GM23338 (cell line): Measurements from ENCODE around the gene ANKH. TPM values are rescaled to one million over a fixed set of nuclear protein-coding genes. Genes with fewer than 3 reads are reported as not detected.

Experiments
- ATAC-seq: fragments of 200-7000 bp; cut with Tn5 transposase; 3 replicates; pipeline ENCODE4 v1.9.1; 2020
- DNase-seq: peaks from one replicate; pipeline ENCODE4 v3.0.0-alpha.2; 2015; ENCODE audit warnings: low spot score
- H2AFZ ChIP-seq: fragments of 200-600 bp; sonication (generic); 2 replicates; pipeline ENCODE4 v1.8.0; 2016; ENCODE audit warnings: antibody characterized with exemption, mild to moderate bottlenecking, moderate library complexity
- H3F3A ChIP-seq: fragments of 200-600 bp; sonication (generic); replicated peaks from 2 replicates; pipeline ENCODE4 v1.8.0; 2017; ENCODE audit warnings: antibody characterized with exemption, mixed run types, low read depth
- H3K27ac ChIP-seq: fragments of 200-600 bp; sonication (generic); 2 replicates; pipeline ENCODE4 v1.6.1; 2016; ENCODE audit warnings: low read depth
- H3K27me3 ChIP-seq: fragments of 200-600 bp; sonication (generic); 2 replicates; pipeline ENCODE4 v1.8.0; 2016; ENCODE audit warnings: mild to moderate bottlenecking, mixed run types, moderate library complexity; ENCODE audit not compliant: insufficient read depth
- H3K36me3 ChIP-seq: fragments of 200-600 bp; sonication (generic); 2 replicates; pipeline ENCODE4 v1.8.0; 2016; ENCODE audit warnings: mild to moderate bottlenecking; ENCODE audit not compliant: insufficient read depth
- H3K4me1 ChIP-seq: fragments of 200-600 bp; sonication (generic); 2 replicates; pipeline ENCODE4 v1.8.0; 2016; ENCODE audit warnings: mild to moderate bottlenecking, moderate library complexity; ENCODE audit not compliant: insufficient read depth
- H3K4me2 ChIP-seq: fragments of 200-600 bp; sonication (generic); 2 replicates; pipeline ENCODE4 v1.7.1; 2017; ENCODE audit warnings: mixed run types
- H3K4me3 ChIP-seq: fragments of 200-600 bp; sonication (generic); 2 replicates; pipeline ENCODE4 v1.6.1; 2016; ENCODE audit warnings: mixed run types
- H3K79me2 ChIP-seq: fragments of 200-600 bp; sonication (generic); replicated peaks from 2 replicates; pipeline ENCODE4 v1.8.0; 2017; ENCODE audit warnings: mild to moderate bottlenecking; ENCODE audit not compliant: insufficient read depth
- H3K9me2 ChIP-seq: fragments of 200-600 bp; sonication (generic); 2 replicates; pipeline ENCODE4 v1.8.0; 2017; ENCODE audit not compliant: insufficient read depth
- H4K20me1 ChIP-seq: fragments of 200-600 bp; sonication (generic); replicated peaks from 2 replicates; pipeline ENCODE4 v1.8.0; 2017; ENCODE audit warnings: mild to moderate bottlenecking; ENCODE audit not compliant: insufficient read depth
- H3K27ac Mint-ChIP-seq: 2 replicates; pipeline ENCODE4 v1.8.0; 2020; ENCODE audit warnings: inconsistent platforms, mild to moderate bottlenecking, moderate library complexity, mixed read lengths
- H3K27me3 Mint-ChIP-seq: 3 replicates; pipeline ENCODE4 v1.8.0; 2022; ENCODE audit warnings: low read depth, mild to moderate bottlenecking, moderate library complexity, mixed read lengths, inconsistent platforms; ENCODE audit not compliant: insufficient read depth, poor library complexity
- H3K36me3 Mint-ChIP-seq: 3 replicates; pipeline ENCODE4 v1.8.0; 2021; ENCODE audit warnings: low read depth, mild to moderate bottlenecking, inconsistent platforms, moderate library complexity, mixed read lengths
- H3K4me1 Mint-ChIP-seq: 3 replicates; pipeline ENCODE4 v1.8.0; 2020; ENCODE audit warnings: mild to moderate bottlenecking, inconsistent platforms, mixed read lengths
- H3K4me3 Mint-ChIP-seq: 3 replicates; pipeline ENCODE4 v1.8.0; 2021; ENCODE audit warnings: moderate library complexity, mild to moderate bottlenecking, inconsistent platforms, mixed read lengths
- H3K9me3 Mint-ChIP-seq: 3 replicates; pipeline ENCODE4 v1.8.0; 2020; ENCODE audit warnings: moderate library complexity, mild to moderate bottlenecking, inconsistent platforms, mixed read lengths
- CREB1 ChIP-seq: fragments of 250-450 bp; sonication (Bioruptor Pico); IDR thresholded peaks from 2 replicates; pipeline ENCODE4 v1.5.0; 2020; ENCODE audit warnings: low read depth, mild to moderate bottlenecking, moderate library complexity
- EZH2 ChIP-seq: fragments of 200-600 bp; sonication (generic); IDR thresholded peaks from one replicate; pipeline ENCODE4 v1.8.0; 2017; ENCODE audit warnings: antibody characterized with exemption, mild to moderate bottlenecking, low read depth; ENCODE audit not compliant: unreplicated experiment
- EZH2phosphoT487 ChIP-seq: fragments of 200-600 bp; sonication (generic); IDR thresholded peaks from one replicate; pipeline ENCODE4 v1.8.1; 2018; ENCODE audit warnings: antibody characterized with exemption; ENCODE audit not compliant: unreplicated experiment
- JUNB ChIP-seq: IDR thresholded peaks from one replicate; pipeline ENCODE4 v1.6.1; 2016; ENCODE audit warnings: antibody characterized with exemption; ENCODE audit not compliant: unreplicated experiment
- NANOG ChIP-seq: IDR thresholded peaks from 2 replicates; pipeline ENCODE4 v1.6.1; 2016; ENCODE audit warnings: antibody characterized with exemption, borderline replicate concordance
- POLR2AphosphoS5 ChIP-seq: IDR thresholded peaks from 2 replicates; pipeline ENCODE4 v1.6.1; 2016; ENCODE audit warnings: antibody characterized with exemption, low read depth
- STAT1 ChIP-seq: IDR thresholded peaks from one replicate; pipeline ENCODE4 v1.6.1; 2016; ENCODE audit warnings: antibody characterized with exemption; ENCODE audit not compliant: unreplicated experiment
- ZNF114 ChIP-seq: fragments of 250-450 bp; sonication (Bioruptor Pico); IDR thresholded peaks from 2 replicates; pipeline ENCODE4 v1.5.0; 2020; ENCODE audit warnings: mild to moderate bottlenecking, moderate library complexity
- ZNF331 ChIP-seq: fragments of 250-450 bp; sonication (Bioruptor Pico); IDR thresholded peaks from 2 replicates; pipeline ENCODE4 v1.5.0; 2020; ENCODE audit warnings: low read depth, mild to moderate bottlenecking, moderate library complexity
- polyA plus RNA-seq: library from polyadenylated mRNA; unstranded; fragments of >200 nt; fragmentation: Nextera tagmentation; extraction: Ambion mirVana; gene quantifications from 2 replicates; pipeline ENCODE4 v1.2.1, GENCODE V29; 2016
- total RNA-seq: library from RNA; depleted of rRNA; stranded (reverse); fragments of >200 nt; shearing (Covaris generic); gene quantifications from 2 replicates; pipeline ENCODE4 v1.2.3, GENCODE V29; 2014
- TF ChIP-seq, protein P1 (sequence below), 2 experiments: fragments of 200-600 bp in 1 of 2; sonication (generic) in 1 of 2; conservative IDR thresholded peaks; 2 replicates each; pipeline versions ENCODE4 v1.5.1 to v1.6.1; 2016 to 2017; ENCODE audit warnings: antibody characterized with exemption in 2 of 2, low read depth in 2 of 2, mild to moderate bottlenecking in 2 of 2, moderate library complexity in 1 of 2
- TF ChIP-seq, protein P2 (sequence below): IDR thresholded peaks from one replicate; pipeline ENCODE4 v1.6.1; 2018; ENCODE audit warnings: antibody characterized with exemption; ENCODE audit not compliant: unreplicated experiment
- TF ChIP-seq, protein P3 (sequence below): fragments of 250-450 bp; sonication (Bioruptor Pico); IDR thresholded peaks from 2 replicates; pipeline ENCODE4 v1.5.0; 2020; ENCODE audit warnings: mild to moderate bottlenecking, moderate library complexity
- TF ChIP-seq, protein P4 (sequence below): IDR thresholded peaks from 2 replicates; pipeline ENCODE4 v1.6.1; 2016; ENCODE audit warnings: antibody characterized with exemption

ANKH gene
- total and polyA plus RNA-seq, 2 experiments from 2014 or later: 5.0 to 6.1 TPM

DNA sequence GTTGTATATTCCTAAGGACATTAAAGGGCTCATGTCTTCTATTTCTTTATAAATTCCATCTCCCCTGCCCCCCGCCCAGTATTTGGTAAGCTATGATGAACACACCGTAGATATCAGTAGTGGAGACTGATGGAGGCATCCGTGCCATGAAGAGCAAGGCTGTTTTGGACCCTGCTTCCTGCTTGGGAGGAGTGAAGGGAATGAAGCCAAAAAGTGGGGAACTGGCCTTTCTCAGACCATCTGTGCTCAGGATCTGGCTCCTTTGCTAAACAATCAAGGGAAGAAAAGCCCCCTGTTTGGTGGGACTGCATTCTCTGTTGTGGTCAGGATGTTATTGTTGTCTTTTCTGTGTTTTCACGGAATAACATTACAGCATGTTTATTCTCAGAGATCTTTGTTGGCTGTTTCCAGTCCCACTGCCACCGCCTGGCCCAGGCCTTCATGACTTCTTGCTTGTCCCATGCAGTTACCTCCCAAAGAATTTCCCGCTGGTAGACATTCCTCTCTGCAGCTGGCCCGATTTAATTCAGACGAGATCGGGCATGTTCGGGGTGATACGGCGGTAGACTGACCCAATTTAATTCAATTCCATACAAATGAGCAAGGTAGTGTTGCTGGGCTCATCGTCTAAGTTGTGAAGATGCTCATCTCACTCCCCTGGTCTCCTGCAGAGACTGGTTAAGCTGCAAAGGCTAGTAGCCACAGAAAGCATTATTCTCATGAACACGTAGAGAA lies 31.4 kb upstream of the ANKH start:
- no peak for DNase-seq
- Mint-ChIP-seq H3K27ac (no peak overlapping the region), H3K9me3 (no peaks in the 10 kb centered on the region), H3K27me3 (peaks cover 1% of the 10 kb centered on the region), H3K36me3 (no peaks in the 10 kb centered on the region), H3K4me1 (no peaks in the 10 kb centered on the region), H3K4me3 (no peak overlapping the region)
- Histone ChIP-seq H3K4me2 (no peak overlapping the region), H3K27me3 (no peaks in the 10 kb centered on the region), H2AFZ (peak overlapping the region; percentile 79), H3K36me3 (no peaks in the 10 kb centered on the region), H3K79me2 (no peaks in the 10 kb centered on the region), H3K27ac (no peak overlapping the region), H3K9me2 (no peaks in the 10 kb centered on the region), H3K4me1 (no peaks in the 10 kb centered on the region), H4K20me1 (no peaks in the 10 kb centered on the region), H3K4me3 (no peak overlapping the region), H3F3A (no peaks in the 10 kb centered on the region)
- no peak for ATAC-seq
- TF ChIP-seq EZH2 (no peak), EZH2phosphoT487 (no peak), CREB1 (CRISPR knock-in tag) (no peak), STAT1 (no peak), NANOG (no peak), ZNF331 (CRISPR knock-in tag) (no peak), ZNF114 (CRISPR knock-in tag) (no peak), POLR2AphosphoS5 (no peak), JUNB (no peak)
- TF ChIP-seq, protein P1, sequence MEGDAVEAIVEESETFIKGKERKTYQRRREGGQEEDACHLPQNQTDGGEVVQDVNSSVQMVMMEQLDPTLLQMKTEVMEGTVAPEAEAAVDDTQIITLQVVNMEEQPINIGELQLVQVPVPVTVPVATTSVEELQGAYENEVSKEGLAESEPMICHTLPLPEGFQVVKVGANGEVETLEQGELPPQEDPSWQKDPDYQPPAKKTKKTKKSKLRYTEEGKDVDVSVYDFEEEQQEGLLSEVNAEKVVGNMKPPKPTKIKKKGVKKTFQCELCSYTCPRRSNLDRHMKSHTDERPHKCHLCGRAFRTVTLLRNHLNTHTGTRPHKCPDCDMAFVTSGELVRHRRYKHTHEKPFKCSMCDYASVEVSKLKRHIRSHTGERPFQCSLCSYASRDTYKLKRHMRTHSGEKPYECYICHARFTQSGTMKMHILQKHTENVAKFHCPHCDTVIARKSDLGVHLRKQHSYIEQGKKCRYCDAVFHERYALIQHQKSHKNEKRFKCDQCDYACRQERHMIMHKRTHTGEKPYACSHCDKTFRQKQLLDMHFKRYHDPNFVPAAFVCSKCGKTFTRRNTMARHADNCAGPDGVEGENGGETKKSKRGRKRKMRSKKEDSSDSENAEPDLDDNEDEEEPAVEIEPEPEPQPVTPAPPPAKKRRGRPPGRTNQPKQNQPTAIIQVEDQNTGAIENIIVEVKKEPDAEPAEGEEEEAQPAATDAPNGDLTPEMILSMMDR (conservative IDR thresholded peaks at IDR 0.05; ENCODE audit: low read depth in 2 of 2): no peak
- TF ChIP-seq, protein P2, sequence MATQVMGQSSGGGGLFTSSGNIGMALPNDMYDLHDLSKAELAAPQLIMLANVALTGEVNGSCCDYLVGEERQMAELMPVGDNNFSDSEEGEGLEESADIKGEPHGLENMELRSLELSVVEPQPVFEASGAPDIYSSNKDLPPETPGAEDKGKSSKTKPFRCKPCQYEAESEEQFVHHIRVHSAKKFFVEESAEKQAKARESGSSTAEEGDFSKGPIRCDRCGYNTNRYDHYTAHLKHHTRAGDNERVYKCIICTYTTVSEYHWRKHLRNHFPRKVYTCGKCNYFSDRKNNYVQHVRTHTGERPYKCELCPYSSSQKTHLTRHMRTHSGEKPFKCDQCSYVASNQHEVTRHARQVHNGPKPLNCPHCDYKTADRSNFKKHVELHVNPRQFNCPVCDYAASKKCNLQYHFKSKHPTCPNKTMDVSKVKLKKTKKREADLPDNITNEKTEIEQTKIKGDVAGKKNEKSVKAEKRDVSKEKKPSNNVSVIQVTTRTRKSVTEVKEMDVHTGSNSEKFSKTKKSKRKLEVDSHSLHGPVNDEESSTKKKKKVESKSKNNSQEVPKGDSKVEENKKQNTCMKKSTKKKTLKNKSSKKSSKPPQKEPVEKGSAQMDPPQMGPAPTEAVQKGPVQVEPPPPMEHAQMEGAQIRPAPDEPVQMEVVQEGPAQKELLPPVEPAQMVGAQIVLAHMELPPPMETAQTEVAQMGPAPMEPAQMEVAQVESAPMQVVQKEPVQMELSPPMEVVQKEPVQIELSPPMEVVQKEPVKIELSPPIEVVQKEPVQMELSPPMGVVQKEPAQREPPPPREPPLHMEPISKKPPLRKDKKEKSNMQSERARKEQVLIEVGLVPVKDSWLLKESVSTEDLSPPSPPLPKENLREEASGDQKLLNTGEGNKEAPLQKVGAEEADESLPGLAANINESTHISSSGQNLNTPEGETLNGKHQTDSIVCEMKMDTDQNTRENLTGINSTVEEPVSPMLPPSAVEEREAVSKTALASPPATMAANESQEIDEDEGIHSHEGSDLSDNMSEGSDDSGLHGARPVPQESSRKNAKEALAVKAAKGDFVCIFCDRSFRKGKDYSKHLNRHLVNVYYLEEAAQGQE: no peak
- TF ChIP-seq, protein P3, sequence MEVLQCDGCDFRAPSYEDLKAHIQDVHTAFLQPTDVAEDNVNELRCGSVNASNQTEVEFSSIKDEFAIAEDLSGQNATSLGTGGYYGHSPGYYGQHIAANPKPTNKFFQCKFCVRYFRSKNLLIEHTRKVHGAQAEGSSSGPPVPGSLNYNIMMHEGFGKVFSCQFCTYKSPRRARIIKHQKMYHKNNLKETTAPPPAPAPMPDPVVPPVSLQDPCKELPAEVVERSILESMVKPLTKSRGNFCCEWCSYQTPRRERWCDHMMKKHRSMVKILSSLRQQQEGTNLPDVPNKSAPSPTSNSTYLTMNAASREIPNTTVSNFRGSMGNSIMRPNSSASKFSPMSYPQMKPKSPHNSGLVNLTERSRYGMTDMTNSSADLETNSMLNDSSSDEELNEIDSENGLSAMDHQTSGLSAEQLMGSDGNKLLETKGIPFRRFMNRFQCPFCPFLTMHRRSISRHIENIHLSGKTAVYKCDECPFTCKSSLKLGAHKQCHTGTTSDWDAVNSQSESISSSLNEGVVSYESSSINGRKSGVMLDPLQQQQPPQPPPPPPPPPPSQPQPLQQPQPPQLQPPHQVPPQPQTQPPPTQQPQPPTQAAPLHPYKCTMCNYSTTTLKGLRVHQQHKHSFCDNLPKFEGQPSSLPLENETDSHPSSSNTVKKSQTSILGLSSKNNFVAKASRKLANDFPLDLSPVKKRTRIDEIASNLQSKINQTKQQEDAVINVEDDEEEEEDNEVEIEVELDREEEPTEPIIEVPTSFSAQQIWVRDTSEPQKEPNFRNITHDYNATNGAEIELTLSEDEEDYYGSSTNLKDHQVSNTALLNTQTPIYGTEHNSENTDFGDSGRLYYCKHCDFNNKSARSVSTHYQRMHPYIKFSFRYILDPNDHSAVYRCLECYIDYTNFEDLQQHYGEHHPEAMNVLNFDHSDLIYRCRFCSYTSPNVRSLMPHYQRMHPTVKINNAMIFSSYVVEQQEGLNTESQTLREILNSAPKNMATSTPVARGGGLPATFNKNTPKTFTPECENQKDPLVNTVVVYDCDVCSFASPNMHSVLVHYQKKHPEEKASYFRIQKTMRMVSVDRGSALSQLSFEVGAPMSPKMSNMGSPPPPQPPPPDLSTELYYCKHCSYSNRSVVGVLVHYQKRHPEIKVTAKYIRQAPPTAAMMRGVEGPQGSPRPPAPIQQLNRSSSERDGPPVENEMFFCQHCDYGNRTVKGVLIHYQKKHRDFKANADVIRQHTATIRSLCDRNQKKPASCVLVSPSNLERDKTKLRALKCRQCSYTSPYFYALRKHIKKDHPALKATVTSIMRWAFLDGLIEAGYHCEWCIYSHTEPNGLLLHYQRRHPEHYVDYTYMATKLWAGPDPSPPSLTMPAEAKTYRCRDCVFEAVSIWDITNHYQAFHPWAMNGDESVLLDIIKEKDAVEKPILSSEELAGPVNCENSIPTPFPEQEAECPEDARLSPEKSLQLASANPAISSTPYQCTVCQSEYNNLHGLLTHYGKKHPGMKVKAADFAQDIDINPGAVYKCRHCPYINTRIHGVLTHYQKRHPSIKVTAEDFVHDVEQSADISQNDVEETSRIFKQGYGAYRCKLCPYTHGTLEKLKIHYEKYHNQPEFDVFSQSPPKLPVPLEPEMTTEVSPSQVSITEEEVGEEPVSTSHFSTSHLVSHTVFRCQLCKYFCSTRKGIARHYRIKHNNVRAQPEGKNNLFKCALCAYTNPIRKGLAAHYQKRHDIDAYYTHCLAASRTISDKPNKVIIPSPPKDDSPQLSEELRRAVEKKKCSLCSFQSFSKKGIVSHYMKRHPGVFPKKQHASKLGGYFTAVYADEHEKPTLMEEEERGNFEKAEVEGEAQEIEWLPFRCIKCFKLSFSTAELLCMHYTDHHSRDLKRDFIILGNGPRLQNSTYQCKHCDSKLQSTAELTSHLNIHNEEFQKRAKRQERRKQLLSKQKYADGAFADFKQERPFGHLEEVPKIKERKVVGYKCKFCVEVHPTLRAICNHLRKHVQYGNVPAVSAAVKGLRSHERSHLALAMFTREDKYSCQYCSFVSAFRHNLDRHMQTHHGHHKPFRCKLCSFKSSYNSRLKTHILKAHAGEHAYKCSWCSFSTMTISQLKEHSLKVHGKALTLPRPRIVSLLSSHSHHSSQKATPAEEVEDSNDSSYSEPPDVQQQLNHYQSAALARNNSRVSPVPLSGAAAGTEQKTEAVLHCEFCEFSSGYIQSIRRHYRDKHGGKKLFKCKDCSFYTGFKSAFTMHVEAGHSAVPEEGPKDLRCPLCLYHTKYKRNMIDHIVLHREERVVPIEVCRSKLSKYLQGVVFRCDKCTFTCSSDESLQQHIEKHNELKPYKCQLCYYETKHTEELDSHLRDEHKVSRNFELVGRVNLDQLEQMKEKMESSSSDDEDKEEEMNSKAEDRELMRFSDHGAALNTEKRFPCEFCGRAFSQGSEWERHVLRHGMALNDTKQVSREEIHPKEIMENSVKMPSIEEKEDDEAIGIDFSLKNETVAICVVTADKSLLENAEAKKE (CRISPR knock-in tag): no peak
- TF ChIP-seq, protein P4, sequence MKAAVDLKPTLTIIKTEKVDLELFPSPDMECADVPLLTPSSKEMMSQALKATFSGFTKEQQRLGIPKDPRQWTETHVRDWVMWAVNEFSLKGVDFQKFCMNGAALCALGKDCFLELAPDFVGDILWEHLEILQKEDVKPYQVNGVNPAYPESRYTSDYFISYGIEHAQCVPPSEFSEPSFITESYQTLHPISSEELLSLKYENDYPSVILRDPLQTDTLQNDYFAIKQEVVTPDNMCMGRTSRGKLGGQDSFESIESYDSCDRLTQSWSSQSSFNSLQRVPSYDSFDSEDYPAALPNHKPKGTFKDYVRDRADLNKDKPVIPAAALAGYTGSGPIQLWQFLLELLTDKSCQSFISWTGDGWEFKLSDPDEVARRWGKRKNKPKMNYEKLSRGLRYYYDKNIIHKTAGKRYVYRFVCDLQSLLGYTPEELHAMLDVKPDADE: no peak
